Measurements from ENCODE around the gene FN3KRP.

Gene FN3KRP

DNA sequence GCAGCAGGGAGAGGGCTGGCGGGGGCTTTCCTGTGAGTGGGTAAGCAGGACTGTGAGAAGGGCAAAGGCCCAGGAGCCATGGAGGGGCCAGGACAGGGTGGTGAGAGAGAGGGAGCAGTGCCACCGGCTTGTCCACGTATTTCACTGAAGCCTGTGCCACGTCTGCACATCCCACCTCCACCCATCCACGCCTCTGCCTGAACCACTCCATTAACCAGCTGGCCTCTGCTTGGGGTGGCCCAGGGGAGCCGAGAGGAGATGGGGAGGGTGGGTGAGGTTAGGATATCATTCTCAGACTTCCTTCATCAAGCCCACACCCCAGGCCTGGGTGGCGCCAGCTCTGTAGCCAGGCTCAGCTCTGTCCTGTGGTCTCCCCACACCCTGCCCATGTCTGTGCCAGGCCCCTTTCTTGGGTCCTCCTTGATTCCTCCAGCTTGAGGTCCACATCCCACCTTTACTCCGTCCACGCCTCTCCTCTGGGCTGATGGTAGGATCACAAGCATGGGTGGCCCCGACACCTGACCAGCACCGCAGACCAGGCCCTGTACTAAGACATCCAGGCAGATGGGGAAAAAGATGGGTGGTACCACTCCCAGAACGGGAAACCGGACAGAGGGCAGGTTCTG lies 15.7 kb downstream of the FN3KRP start:
- TF ChIP-seq CTCF (IDR thresholded peaks at IDR 0.05; ENCODE audit: insufficient read depth, low read length, poor library complexity, severe bottlenecking): no peak
- Histone ChIP-seq H3K4me3 (replicated peaks; ENCODE audit: low read depth, low read length) (no peak overlapping the region), H3K27me3 (replicated peaks; ENCODE audit: control insufficient read depth, insufficient read depth, low read length) (no peaks in the 10 kb centered on the region), H3K36me3 (ENCODE audit: control insufficient read depth, insufficient read depth, low read length) (peaks cover 14% of the 10 kb centered on the region)
- no peak for DNase-seq (ENCODE audit: extremely low read depth, insufficient read length)

DNA sequence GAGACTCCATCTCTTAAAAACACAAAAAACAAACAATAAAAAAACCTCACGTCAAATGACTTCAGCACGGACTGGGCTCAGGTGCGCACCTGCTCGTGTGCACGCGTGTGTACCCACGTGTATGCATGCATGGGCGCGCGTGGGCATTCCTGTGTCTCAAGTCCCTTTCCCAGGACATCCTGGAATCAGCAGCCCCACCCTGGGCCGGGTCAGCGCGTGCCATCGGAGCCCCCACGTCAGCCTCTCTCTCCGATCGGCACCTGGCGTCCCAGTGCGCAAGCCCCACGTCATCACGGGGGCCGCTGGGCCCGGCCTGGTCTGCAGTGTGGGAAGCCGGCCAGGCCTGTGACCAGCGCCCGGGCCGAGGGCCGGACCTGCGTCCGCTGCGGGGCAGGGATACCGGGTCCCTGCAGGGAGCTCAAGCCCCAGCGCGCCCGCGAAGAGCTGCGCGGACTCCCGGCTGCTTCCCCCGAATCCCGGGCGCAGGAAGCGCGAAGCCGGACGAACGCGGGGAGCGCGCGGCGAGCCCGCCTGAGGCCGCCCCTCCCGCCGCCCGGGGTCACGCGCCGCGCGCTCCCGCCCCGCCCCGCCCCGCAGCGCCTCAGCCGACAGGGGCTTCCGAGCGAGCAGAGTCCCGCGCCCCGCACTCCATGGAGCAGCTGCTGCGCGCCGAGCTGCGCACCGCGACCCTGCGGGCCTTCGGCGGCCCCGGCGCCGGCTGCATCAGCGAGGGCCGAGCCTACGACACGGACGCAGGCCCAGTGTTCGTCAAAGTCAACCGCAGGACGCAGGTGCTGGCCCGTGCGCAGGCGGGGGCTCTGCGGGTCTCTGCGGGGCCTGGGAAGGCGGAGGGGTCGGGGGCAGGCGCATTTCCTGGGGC lies 18.7 kb downstream of the FN3KRP start, which contains the start of gene FN3K:
Gene FN3K (plus strand): TSS at position 629 of the 880 bp plus-strand sequence. CDS start 22 bp downstream, at position 651.
- DNase-seq (ENCODE audit: extremely low read depth, insufficient read length): no peak
- Histone ChIP-seq H3K27me3 (replicated peaks; ENCODE audit: control insufficient read depth, insufficient read depth, low read length) (no peaks in the 10 kb centered on the region), H3K4me3 (replicated peaks; ENCODE audit: low read depth, low read length) (no peak within 1 kb of the TSS), H3K36me3 (ENCODE audit: control insufficient read depth, insufficient read depth, low read length) (peaks cover 7% of the 10 kb centered on the region)
- TF ChIP-seq CTCF (IDR thresholded peaks at IDR 0.05; ENCODE audit: insufficient read depth, low read length, poor library complexity, severe bottlenecking): no peak

DNA sequence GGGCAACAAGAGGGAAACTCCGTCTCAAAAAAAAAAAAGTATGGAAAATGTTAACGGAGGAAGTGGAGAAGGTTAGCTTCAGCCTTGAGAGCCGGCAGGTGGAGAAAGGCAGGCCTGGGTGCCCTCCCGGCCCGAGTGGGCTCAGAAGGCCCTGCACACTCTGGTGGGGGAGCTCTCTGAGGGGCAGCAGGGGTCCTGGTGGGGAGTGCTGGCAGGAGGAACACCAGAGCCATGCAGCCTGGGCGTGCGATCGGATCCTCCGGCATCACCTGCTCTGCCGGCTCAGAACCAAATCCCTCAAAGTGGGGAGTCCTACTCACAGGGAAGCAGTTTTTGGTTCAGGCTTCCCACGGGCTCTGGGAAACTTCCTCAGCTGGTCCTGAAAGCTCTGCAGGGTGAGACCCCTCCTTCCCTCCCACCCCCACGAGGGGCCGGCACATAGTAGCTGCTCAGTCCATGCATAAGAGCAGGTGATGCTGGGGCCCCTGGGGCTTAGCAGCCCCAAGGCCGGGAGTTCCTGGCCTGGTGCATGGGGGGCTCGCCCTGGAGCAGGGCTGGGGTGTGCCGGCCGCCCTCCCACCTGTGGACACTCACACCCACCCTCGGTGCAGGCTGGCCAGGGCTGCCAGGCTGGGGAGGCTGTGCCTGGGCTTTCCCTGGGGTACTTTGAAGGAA lies 20.1 kb downstream of the FN3KRP start:
- no peak overlapping the region for H3K4me3 ChIP-seq (replicated peaks; ENCODE audit: low read depth, low read length)
- TF ChIP-seq CTCF (IDR thresholded peaks at IDR 0.05; ENCODE audit: insufficient read depth, low read length, poor library complexity, severe bottlenecking): no peak
- peaks cover 5% of the 10 kb centered on the region for H3K36me3 ChIP-seq (ENCODE audit: control insufficient read depth, insufficient read depth, low read length)
- no peaks in the 10 kb centered on the region for H3K27me3 ChIP-seq (replicated peaks; ENCODE audit: control insufficient read depth, insufficient read depth, low read length)
- no peak for DNase-seq (ENCODE audit: extremely low read depth, insufficient read length)

GRCh38 chr17:82737967-82738877 lies 21.7 kb downstream of the FN3KRP start:
- peaks cover 3% of the 10 kb centered on the region for H3K36me3 ChIP-seq (ENCODE audit: control insufficient read depth, insufficient read depth, low read length)
- DNase-seq (ENCODE audit: extremely low read depth, insufficient read length): no peak
- TF ChIP-seq CTCF (IDR thresholded peaks at IDR 0.05; ENCODE audit: insufficient read depth, low read length, poor library complexity, severe bottlenecking): no peak
- H3K4me3 ChIP-seq (replicated peaks; ENCODE audit: low read depth, low read length): no peak overlapping the region
- no peaks in the 10 kb centered on the region for H3K27me3 ChIP-seq (replicated peaks; ENCODE audit: control insufficient read depth, insufficient read depth, low read length)
